Adrenal gland (tissue), 12 donors: ENCODE measurements around the gene PRPH2. TPM values are rescaled to one million over a fixed set of nuclear protein-coding genes. Genes with fewer than 3 reads are reported as not detected.

Experiments used
- DNase-seq, 7 donors: peaks; one replicate each; pipeline ENCODE4 v3.0.0-alpha.2; 2019 to 2020
- H3K27ac ChIP-seq, 5 donors: fragments of 200-600 bp; sonication (generic) in 4 of 5; 1 replicate in 3 of 5; 2 replicates in 2 of 5; pipeline versions ENCODE4 v1.5.1 to v1.8.0; 2016 to 2020; ENCODE audit warnings: mild to moderate bottlenecking in 1 of 5
- H3K27me3 ChIP-seq: fragments of 200-600 bp; 2 replicates; pipeline ENCODE4 v1.8.0; 2021
- H3K36me3 ChIP-seq, 2 donors: fragments of 200-600 bp; replicated peaks in 1 of 2; 1 replicate in 1 of 2; 2 replicates in 1 of 2; pipeline versions ENCODE4 v1.5.1 to v1.8.0; 2018 to 2022
- H3K4me1 ChIP-seq, 2 donors: fragments of 200-600 bp; replicated peaks in 1 of 2; 1 replicate in 1 of 2; 2 replicates in 1 of 2; pipeline versions ENCODE4 v1.5.1 to v1.8.0; 2018 to 2021
- H3K4me3 ChIP-seq, 4 donors: fragments of 200-600 bp; sonication (generic) in 3 of 4; one replicate each; pipeline ENCODE4 v1.5.1; 2016 to 2018
- H3K9me3 ChIP-seq, 3 donors: fragments of 200-600 bp; sonication (generic) in 1 of 3; replicated peaks in 1 of 3; 1 replicate in 2 of 3; 2 replicates in 1 of 3; pipeline versions ENCODE4 v1.5.1 to v1.8.0; 2016 to 2021
- POLR2A ChIP-seq, 2 donors: fragments of 450-650 bp; IDR thresholded peaks; one replicate each; pipeline ENCODE4 v1.6.1; 2017; ENCODE audit warnings: antibody characterized with exemption in 2 of 2, mild to moderate bottlenecking in 2 of 2, moderate library complexity in 1 of 2
- WGBS, 4 donors: extraction: QIAGEN DNeasy Blood & Tissue Kit in 2 of 4; methylation state at CpG; one replicate each; pipeline versions ENCODE4 v1.1.5 to v1.1.7; 2013 to 2017; 5-methylcytosine and 5-hydroxymethylcytosine counted together
- intact Hi-C, 2 donors: fragments of 100-400 bp; cut with DNase I; formaldehyde crosslinking; loops; one replicate each; pipeline versions ENCODE4 v1.14.1 to v1.15.0; 2022 to 2023
- polyA plus RNA-seq, 3 donors: library from polyadenylated mRNA; stranded (reverse); fragments of 200-250 nt in 2 of 3; fragments of 350-450 nt in 1 of 3; fragmentation: Illumina TruSeq in 1 of 3; extraction: RNeasy Lipid Tissue Mini Kit (QIAGEN cat#74804) in 1 of 3; gene quantifications; one replicate each; pipeline ENCODE4 v1.2.3, GENCODE V29; 2013 to 2014
- total RNA-seq, 9 donors: library from RNA; depleted of rRNA in 4 of 9; stranded (reverse); fragments of >200 nt in 4 of 9; fragments of 120-200 nt in 1 of 9; fragmentation: NEBNext Ultra II Directional in 1 of 9; extraction: Animal tissue kit (Norgen Biotek cat#: 25700) in 1 of 9; gene quantifications; one replicate each; pipeline versions ENCODE4 v1.1.0 to v1.2.4, GENCODE V29; 2013 to 2023
- TF ChIP-seq, protein P1 (sequence below), 6 experiments: fragments of 450-650 bp in 4 of 6; fragments of 200-600 bp in 2 of 6; sonication (generic) in 1 of 6; IDR thresholded peaks; 1 replicate in 5 of 6; 2 replicates in 1 of 6; pipeline versions ENCODE4 v1.5.1 to v1.8.0; 2016 to 2021; ENCODE audit warnings: antibody characterized with exemption in 6 of 6, mild to moderate bottlenecking in 2 of 6, moderate library complexity in 1 of 6
- donor health status: healthy with polysubstance abuse.
- donor health status: Bipolar disorder and iron deficiency.
- donor health status: DM: yes; HTN: yes; CAD: no.
- donor health status: DM: no; HTN: no; CAD: no.
- donor health status: DM: no; HTN: no; CAD: no.
- donor health status: DM: yes; HTN: yes; CAD: no.

The PRPH2 gene
- total and polyA plus RNA-seq, 12 donors = 0.47 to 2.7 (median 0.97) TPM; not detected in 1

GRCh38 chr6:42724825-42725224 lies 2.4 kb upstream of the PRPH2 start:
- Histone ChIP-seq H3K27me3 (no peaks in the 10 kb centered on the region), H3K36me3 (no peaks in the 10 kb centered on the region), H3K9me3 (no peaks in the 10 kb centered on the region), H3K27ac (no peak overlapping the region), H3K4me1 (peaks cover 7 to 19% of the 10 kb centered on the region in 2 donors), H3K4me3 (no peak overlapping the region)
- TF ChIP-seq POLR2A (IDR thresholded peaks at IDR 0.05) = no peak
- TF ChIP-seq, protein P1, sequence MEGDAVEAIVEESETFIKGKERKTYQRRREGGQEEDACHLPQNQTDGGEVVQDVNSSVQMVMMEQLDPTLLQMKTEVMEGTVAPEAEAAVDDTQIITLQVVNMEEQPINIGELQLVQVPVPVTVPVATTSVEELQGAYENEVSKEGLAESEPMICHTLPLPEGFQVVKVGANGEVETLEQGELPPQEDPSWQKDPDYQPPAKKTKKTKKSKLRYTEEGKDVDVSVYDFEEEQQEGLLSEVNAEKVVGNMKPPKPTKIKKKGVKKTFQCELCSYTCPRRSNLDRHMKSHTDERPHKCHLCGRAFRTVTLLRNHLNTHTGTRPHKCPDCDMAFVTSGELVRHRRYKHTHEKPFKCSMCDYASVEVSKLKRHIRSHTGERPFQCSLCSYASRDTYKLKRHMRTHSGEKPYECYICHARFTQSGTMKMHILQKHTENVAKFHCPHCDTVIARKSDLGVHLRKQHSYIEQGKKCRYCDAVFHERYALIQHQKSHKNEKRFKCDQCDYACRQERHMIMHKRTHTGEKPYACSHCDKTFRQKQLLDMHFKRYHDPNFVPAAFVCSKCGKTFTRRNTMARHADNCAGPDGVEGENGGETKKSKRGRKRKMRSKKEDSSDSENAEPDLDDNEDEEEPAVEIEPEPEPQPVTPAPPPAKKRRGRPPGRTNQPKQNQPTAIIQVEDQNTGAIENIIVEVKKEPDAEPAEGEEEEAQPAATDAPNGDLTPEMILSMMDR (IDR thresholded peaks at IDR 0.05) = no peak
- intact Hi-C loops = loop anchor here (5.0 kb wide), 2 partner anchors 58 to 152 kb away; partner anchors contain the start of gene RPL7L1 (in 1 of the 2)
- DNase-seq = no peak

- intact Hi-C loops = loop anchor here in 1 of 2 donors (5.0 kb wide), 1 partner anchor 53 kb away; no protein-coding TSS in a partner anchor
Measured at GRCh38 chr6:42720739-42721138, 1.7 kb downstream of the PRPH2 start.

DNA sequence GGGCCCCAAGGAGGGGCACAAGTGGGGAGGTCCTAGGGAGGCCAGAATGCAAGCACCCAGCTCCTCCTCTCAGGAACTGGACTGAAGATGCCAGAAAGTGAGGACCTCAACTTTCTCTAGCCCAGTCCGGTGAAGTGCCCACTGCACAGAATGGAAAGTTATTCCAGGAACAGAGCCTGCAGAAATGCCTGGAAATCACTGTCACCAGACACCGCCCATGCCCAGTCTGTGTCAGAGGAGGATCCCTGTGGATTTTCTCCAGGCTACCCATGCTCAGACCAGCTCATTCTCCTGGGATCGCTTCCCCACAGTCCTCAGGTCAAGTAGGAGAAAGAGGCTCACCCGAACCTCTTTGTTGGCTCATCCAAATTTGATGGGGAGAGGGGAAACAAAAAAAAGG lies 6.5 kb downstream of the PRPH2 start:
- WGBS, 4 donors = 85 to 93% (median 89%) methylated on average over 4 of the region's 4 CpGs
- DNase-seq = no peak
- no peaks in the 10 kb centered on the region for H3K36me3 ChIP-seq
- no peak overlapping the region for H3K27ac ChIP-seq
- no peaks in the 10 kb centered on the region for H3K4me1 ChIP-seq
- H3K9me3 ChIP-seq = no peaks in the 10 kb centered on the region
- no peaks in the 10 kb centered on the region for H3K27me3 ChIP-seq
- TF ChIP-seq, protein P1 (IDR thresholded peaks at IDR 0.05) = no peak
- no peak for TF ChIP-seq POLR2A (IDR thresholded peaks at IDR 0.05)
- intact Hi-C loops = no loop called here
- no peak overlapping the region for H3K4me3 ChIP-seq

More at GRCh38 chr6:42720739-42721138, 1.7 kb downstream of the PRPH2 start:
- 78 to 85% (median 80%) methylated on average over 8 of the region's 8 CpGs for WGBS, 4 donors
- no peak overlapping the region for H3K4me3 ChIP-seq
- H3K27me3 ChIP-seq = no peaks in the 10 kb centered on the region
- H3K36me3 ChIP-seq = no peaks in the 10 kb centered on the region
- TF ChIP-seq, protein P1 (IDR thresholded peaks at IDR 0.05) = no peak
- no peak for TF ChIP-seq POLR2A (IDR thresholded peaks at IDR 0.05)
- DNase-seq = no peak
- peaks cover 2% of the 10 kb centered on the region in 2 donors for H3K4me1 ChIP-seq
- no peaks in the 10 kb centered on the region for H3K9me3 ChIP-seq
- H3K27ac ChIP-seq = no peak overlapping the region

DNA sequence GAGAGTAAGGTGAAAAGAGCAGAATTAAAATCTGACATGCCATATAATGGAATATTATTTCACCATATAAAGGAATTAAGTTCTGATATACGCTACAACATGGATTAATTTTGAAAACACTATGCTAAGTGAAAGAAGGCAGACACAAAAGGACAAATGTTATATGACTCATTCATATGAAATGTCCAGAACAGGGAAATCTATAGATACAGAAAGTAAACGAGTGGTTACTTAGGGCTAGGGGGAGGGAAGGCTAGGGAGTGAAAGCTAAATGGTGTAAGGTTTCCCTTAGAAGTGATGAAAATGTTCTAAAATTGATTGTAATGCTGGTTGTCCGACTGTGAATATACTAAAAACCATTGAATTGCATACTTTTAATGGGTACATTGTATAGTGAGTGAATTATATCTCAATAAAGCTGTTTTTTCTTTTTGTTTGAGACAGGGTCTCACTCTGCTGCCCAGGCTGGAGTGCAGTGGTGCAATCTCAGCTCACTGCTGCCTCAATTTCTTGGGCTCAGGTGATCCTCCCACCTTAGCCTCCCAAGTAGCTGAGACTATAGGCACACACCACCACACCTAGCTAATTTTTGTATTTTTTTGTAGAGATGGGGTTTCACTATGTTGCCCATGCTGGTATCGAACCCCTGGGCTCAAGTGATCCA lies 8.2 kb downstream of the PRPH2 start:
- Histone ChIP-seq H3K4me1 (no peaks in the 10 kb centered on the region), H3K27ac (no peak overlapping the region), H3K27me3 (no peaks in the 10 kb centered on the region), H3K4me3 (no peak overlapping the region), H3K9me3 (no peaks in the 10 kb centered on the region), H3K36me3 (no peaks in the 10 kb centered on the region)
- TF ChIP-seq, protein P1 (IDR thresholded peaks at IDR 0.05) = no peak
- no peak for TF ChIP-seq POLR2A (IDR thresholded peaks at IDR 0.05)
- DNase-seq = no peak
- intact Hi-C loops = no loop called here
- 74 to 84% (median 78%) methylated on average over 4 of the region's 4 CpGs for WGBS, 4 donors
